K562 (cell line): ENCODE data around the gene TESK2. TPM values are rescaled to one million over a fixed set of nuclear protein-coding genes. Genes with fewer than 3 reads are reported as not detected.

ENCODE experiments used
- ATAC-seq: fragments of 200-7000 bp; cut with Tn5 transposase; 3 replicates; pipeline ENCODE4 v1.9.1; 2020; ENCODE audit warnings: moderate library complexity
- BruUV-seq: library from RNA; stranded (reverse); fragments of 400-500 nt; replicated peaks from 2 replicates; lab custom pipeline; 2021; lab: Mats Ljungman, UMichigan
- CTCF ChIA-PET: fragments of 300-600 bp; formaldehyde crosslinking; extraction: SDS; loops from one replicate; lab custom pipeline; 2021; ENCODE audit warnings: low intra/inter-chr PET ratio; lab: Yijun Ruan, JAX
- POLR2A ChIA-PET: fragments of 300-600, 350-650 bp; sonication (Branson Sonifier 250); formaldehyde crosslinking; extraction: SDS; loops from one replicate; lab custom pipeline; 2021; ENCODE audit warnings: antibody characterized with exemption, inconsistent platforms; lab: Yijun Ruan, JAX
- DNase-seq, 4 experiments: peaks; one replicate each; pipeline versions ENCODE4 v3.0.0 to v3.0.0-alpha.2; 2011 to 2018; ENCODE audit warnings: low spot score in 3 of 4, mixed read lengths in 3 of 4; ENCODE audit errors: extremely low read depth in 1 of 4
- FAIRE-seq: peaks from 2 replicates; lab custom pipeline; 2011; peaks lifted over from hg19 to GRCh38; lab: Jason Lieb, UNC
- H2AFZ ChIP-seq: 2 replicates; pipeline ENCODE4 v1.6.0; 2011; ENCODE audit warnings: low read depth, low read length, control low read depth, inconsistent platforms
- H3K27ac ChIP-seq: fragments of 200-600 bp; 3 replicates; pipeline ENCODE4 v1.8.0; 2011; ENCODE audit warnings: low read depth, mild to moderate bottlenecking, control low read depth, inconsistent platforms, low read length, moderate library complexity, mixed read lengths; ENCODE audit errors: extremely low read depth
- H3K27me3 ChIP-seq, 2 experiments: fragments of 300-600 bp in 1 of 2; 2 replicates in 1 of 2; 3 replicates in 1 of 2; pipeline versions ENCODE4 v1.6.0 to v1.8.0; 2011; ENCODE audit warnings: inconsistent platforms in 2 of 2, low read length in 2 of 2, mild to moderate bottlenecking in 1 of 2, mixed read lengths in 1 of 2, moderate library complexity in 1 of 2; ENCODE audit not compliant: control insufficient read depth in 2 of 2, insufficient read depth in 2 of 2
- H3K36me3 ChIP-seq: fragments of 300-600 bp; 3 replicates; pipeline ENCODE4 v1.8.0; 2011; ENCODE audit warnings: mild to moderate bottlenecking, low read length, inconsistent platforms; ENCODE audit not compliant: control insufficient read depth, insufficient read depth
- H3K4me1 ChIP-seq, 2 experiments: fragments of 200-600 bp in 1 of 2; replicated peaks in 1 of 2; 2 replicates in 1 of 2; 3 replicates in 1 of 2; pipeline versions ENCODE4 v1.5.1 to v1.8.0; 2011; ENCODE audit warnings: inconsistent platforms in 2 of 2, low read length in 2 of 2, mild to moderate bottlenecking in 1 of 2, mixed read lengths in 1 of 2, moderate library complexity in 1 of 2; ENCODE audit not compliant: control insufficient read depth in 2 of 2, insufficient read depth in 2 of 2
- H3K4me2 ChIP-seq: 2 replicates; pipeline ENCODE4 v1.6.1; 2011; ENCODE audit warnings: low read length, control low read depth, inconsistent platforms, mixed read lengths; ENCODE audit not compliant: insufficient read depth
- H3K4me3 ChIP-seq: fragments of 200-600 bp; sonication (generic), shearing (Covaris generic); 2 replicates; pipeline ENCODE4 v1.5.1; 2016; ENCODE audit warnings: control low read depth, inconsistent platforms
- H3K79me2 ChIP-seq: fragments of 200-600 bp; 3 replicates; pipeline ENCODE4 v1.8.0; 2011; ENCODE audit warnings: low read length, inconsistent platforms; ENCODE audit not compliant: control insufficient read depth, insufficient read depth
- H3K9ac ChIP-seq, 2 experiments: 2 replicates each; pipeline versions ENCODE4 v1.6.0 to v1.6.1; 2011; ENCODE audit warnings: low read depth in 2 of 2, low read length in 2 of 2, control low read depth in 1 of 2, inconsistent platforms in 1 of 2, mild to moderate bottlenecking in 1 of 2, mixed read lengths in 1 of 2; ENCODE audit not compliant: insufficient read depth in 1 of 2
- H3K9me1 ChIP-seq: one replicate; pipeline ENCODE4 v1.6.0; 2011; ENCODE audit warnings: inconsistent platforms, mild to moderate bottlenecking, low read length, moderate library complexity; ENCODE audit not compliant: control insufficient read depth, insufficient read depth
- H3K9me3 ChIP-seq: replicated peaks from 2 replicates; pipeline ENCODE4 v1.5.1; 2011; ENCODE audit warnings: low read depth, low read length, inconsistent platforms; ENCODE audit not compliant: control insufficient read depth, insufficient read depth
- H4K20me1 ChIP-seq: replicated peaks from 2 replicates; pipeline ENCODE4 v1.6.1; 2011; ENCODE audit warnings: low read length, inconsistent platforms, mixed read lengths; ENCODE audit not compliant: control insufficient read depth, insufficient read depth
- BHLHE40 ChIP-seq: IDR thresholded peaks from 2 replicates; pipeline ENCODE4 v1.6.1; 2011; ENCODE audit warnings: low read length, improper control_type of control experiment
- CBX8 ChIP-seq: fragments of 200-600 bp; sonication (generic); IDR thresholded peaks from 2 replicates; pipeline ENCODE4 v1.6.1; 2012; ENCODE audit warnings: borderline replicate concordance, mixed run types, low read depth, mild to moderate bottlenecking, moderate library complexity, mixed read lengths, low read length, control low read depth, inconsistent platforms; ENCODE audit not compliant: poor library complexity, severe bottlenecking; ENCODE audit errors: extremely low read depth
- EZH2 ChIP-seq: IDR thresholded peaks from 2 replicates; pipeline ENCODE4 v1.6.1; 2012; ENCODE audit warnings: low read depth, mild to moderate bottlenecking, inconsistent platforms, low read length, borderline replicate concordance
- FOSL1 ChIP-seq: fragments of 200-800 bp; sonication (Bioruptor generic); conservative IDR thresholded peaks from 2 replicates; pipeline ENCODE4 v1.6.1; 2016; ENCODE audit warnings: missing genetic modification characterization, missing compliant biosample characterization
- POLR2A ChIP-seq: fragments of 450-650 bp; conservative IDR thresholded peaks from 2 replicates; pipeline ENCODE4 v1.6.1; 2016
- POLR2G ChIP-seq: fragments of 200-400 bp; formaldehyde crosslinking; IDR thresholded peaks from 2 replicates; pipeline ENCODE4 v1.6.1; 2017; ENCODE audit warnings: low read depth, mild to moderate bottlenecking, antibody characterized with exemption, low read length, moderate library complexity
- RBFOX2 ChIP-seq: fragments of 200-400 bp; formaldehyde crosslinking; IDR thresholded peaks from 2 replicates; pipeline ENCODE4 v1.6.1; 2017; ENCODE audit warnings: low read depth, mild to moderate bottlenecking, low read length, moderate library complexity
- RBM14 ChIP-seq: fragments of 200-400 bp; formaldehyde crosslinking; IDR thresholded peaks from 2 replicates; pipeline ENCODE4 v1.6.1; 2018; ENCODE audit warnings: low read depth, mild to moderate bottlenecking, low read length, moderate library complexity, borderline replicate concordance; ENCODE audit not compliant: insufficient read depth
- SRF ChIP-seq, 2 experiments: fragments of 250-450, 450-650 bp in 1 of 2; sonication (Bioruptor Pico) in 1 of 2; sonication (generic) in 1 of 2; formaldehyde crosslinking; IDR thresholded peaks; 2 replicates each; pipeline versions ENCODE4 v1.5.0 to v1.5.1; 2020 to 2022; ENCODE audit warnings: mild to moderate bottlenecking in 1 of 2, missing genetic modification reagents in 1 of 2
- XRCC5 ChIP-seq: fragments of 200-400 bp; formaldehyde crosslinking; IDR thresholded peaks from 2 replicates; pipeline ENCODE4 v1.6.1; 2017; ENCODE audit warnings: low read depth, mild to moderate bottlenecking, low read length
- ZNF165 ChIP-seq: fragments of 250-450 bp; sonication (Bioruptor Pico); IDR thresholded peaks from 2 replicates; pipeline ENCODE4 v1.4.0; 2020; ENCODE audit warnings: borderline replicate concordance
- ZNF584 ChIP-seq: fragments of 200-800 bp; sonication (Bioruptor generic); IDR thresholded peaks from 2 replicates; pipeline ENCODE4 v1.6.1; 2016; ENCODE audit warnings: low read depth, mild to moderate bottlenecking, missing genetic modification characterization, missing compliant biosample characterization
- ZSCAN32 ChIP-seq: fragments of 450-650 bp; formaldehyde crosslinking; IDR thresholded peaks from 2 replicates; pipeline ENCODE4 v1.4.0; 2020; ENCODE audit warnings: mild to moderate bottlenecking, moderate library complexity
- WGBS: fragments of 100-300 bp; shearing (Covaris generic); methylation state at CpG from one replicate; pipeline ENCODE4 v1.1.6; 2016; ENCODE audit warnings: low coverage, mixed read lengths; ENCODE audit not compliant: insufficient coverage; ENCODE audit errors: missing lambda C conversion rate; 5-methylcytosine and 5-hydroxymethylcytosine counted together
- in situ Hi-C: fragments of 300-500 bp; cut with MboI; formaldehyde crosslinking; loops from 4 replicates; pipeline ENCODE4 v1.15.0; 2018; ENCODE audit warnings: inconsistent platforms, mixed read lengths
- intact Hi-C: fragments of 100-400 bp; cut with micrococcal nuclease; formaldehyde crosslinking; loops from 2 replicates; pipeline ENCODE4 v1.14.2; 2022
- polyA plus RNA-seq, 8 experiments: library from polyadenylated mRNA; depleted of rRNA in 4 of 8; stranded (reverse) in 5 of 8; unstranded in 3 of 8; fragments of >200 nt; fragmentation: Nextera tagmentation in 2 of 8; fragmentation: Illumina TruSeq in 1 of 8; extraction: Ambion mirVana in 2 of 8; extraction: Trizol in 1 of 8; gene quantifications; 2 replicates each; pipeline versions ENCODE4 v1.2.1 to v1.2.3, GENCODE V29; 2011 to 2014; ENCODE audit warnings: inconsistent platforms in 1 of 8, missing spikeins in 1 of 8
- total RNA-seq, 7 experiments: library from RNA; depleted of rRNA in 6 of 7; stranded (reverse); fragments of >200 nt in 6 of 7; fragmentation: Illumina TruSeq in 2 of 7; extraction: Trizol in 2 of 7; gene quantifications; 2 replicates each; pipeline versions ENCODE4 v1.2.1 to v1.2.3, GENCODE V29; 2011 to 2021; ENCODE audit warnings: low replicate concordance in 1 of 7
- TF ChIP-seq, protein P1 (sequence below): sonication (generic); formaldehyde crosslinking; IDR thresholded peaks from 2 replicates; pipeline ENCODE4 v1.8.1; 2023; ENCODE audit warnings: mild to moderate bottlenecking, missing genetic modification reagents
- TF ChIP-seq, protein P2 (sequence below): fragments of 250-450 bp; sonication (Bioruptor Pico); IDR thresholded peaks from 2 replicates; pipeline ENCODE4 v1.4.0; 2020; ENCODE audit warnings: mild to moderate bottlenecking

The TESK2 gene
- total and polyA plus RNA-seq, 9 of the 15 experiments (the other 6 are each of a cell fraction or from before 2014, with no cell fraction given), result 1.6 to 5.3 (median 3.7) TPM

DNA sequence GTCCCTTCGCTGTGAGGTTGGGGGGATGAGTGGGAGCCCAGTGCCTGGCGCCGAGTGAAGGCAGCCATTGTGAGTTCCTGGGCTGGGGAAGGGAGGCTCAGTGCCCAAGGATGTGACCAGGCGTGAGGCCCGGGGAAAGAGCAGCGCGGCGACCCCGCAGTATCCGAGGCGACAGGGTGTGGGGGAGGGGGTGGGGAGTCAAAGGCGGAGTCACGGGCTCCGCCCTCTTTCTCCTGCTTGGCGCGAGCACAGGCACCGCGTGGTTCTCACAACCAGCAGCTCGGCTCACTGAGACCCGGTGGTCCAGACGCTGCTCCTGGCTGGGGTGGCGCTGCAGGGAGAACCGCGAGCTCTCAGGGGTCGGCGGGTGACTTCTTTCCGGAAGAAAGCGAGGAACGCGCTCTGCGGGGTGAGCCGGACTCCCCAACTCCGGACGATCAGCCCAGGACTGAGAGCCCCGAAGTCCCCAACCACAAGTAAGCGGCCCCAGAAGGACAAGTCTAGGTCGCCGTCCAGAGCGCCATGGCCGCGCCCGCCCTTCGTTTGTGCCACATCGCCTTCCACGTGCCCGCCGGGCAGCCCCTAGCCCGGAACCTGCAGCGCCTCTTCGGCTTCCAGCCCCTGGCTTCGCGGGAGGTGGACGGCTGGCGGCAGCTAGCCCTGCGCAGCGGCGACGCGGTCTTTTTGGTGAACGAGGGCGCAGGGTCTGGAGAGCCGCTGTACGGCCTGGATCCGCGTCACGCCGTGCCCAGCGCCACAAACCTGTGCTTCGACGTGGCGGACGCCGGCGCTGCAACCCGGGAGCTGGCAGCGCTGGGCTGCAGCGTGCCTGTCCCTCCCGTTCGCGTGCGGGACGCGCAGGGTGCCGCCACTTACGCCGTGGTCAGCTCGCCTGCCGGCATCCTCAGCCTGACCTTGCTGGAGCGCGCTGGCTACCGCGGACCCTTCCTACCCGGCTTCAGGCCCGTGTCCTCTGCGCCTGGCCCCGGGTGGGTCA is 164.0 kb downstream of the TESK2 start, which contains the start of gene HPDL:
Gene HPDL, plus strand, starts transcription at position 269 of the 997 bp plus-strand sequence. Its CDS starts 254 bp downstream, at position 523.
- peaks cover 3% of the 10 kb centered on the region for H3K9me1 ChIP-seq
- H3K4me1 ChIP-seq, result peaks cover 6 to 36% of the 10 kb centered on the region in 2 experiments; a peak in 3 of 5 replicates
- no peaks in the 10 kb centered on the region for H4K20me1 ChIP-seq
- BruUV-seq, result no TSS peak
- intact Hi-C loops (no loop called here), in situ Hi-C loops (no loop called here)
- H3K4me3 ChIP-seq, result no peak within 1 kb of the TSS
- CTCF ChIA-PET, result no interaction called here
- H3K4me2 ChIP-seq, result no peak within 1 kb of the TSS
- ATAC-seq (no peak), FAIRE-seq (no peak), DNase-seq (peak in 3 of 4 experiments; percentile 4 to 41 (median 29))
- H3K9ac ChIP-seq, result peak within 1 kb of the TSS in 1 of 2 experiments; percentile 37; a peak in 1 of 4 replicates
- no peaks in the 10 kb centered on the region for H3K9me3 ChIP-seq
- TF ChIP-seq ZSCAN32 (CRISPR knock-in tag) (no peak), POLR2G (peak; percentile 54), RBFOX2 (peak; percentile 33; the same call in 1 of the 2 replicates), POLR2A (no peak), BHLHE40 (no peak), ZNF165 (no peak), FOSL1 (tag) (no peak), SRF (CRISPR knock-in tag; IDR thresholded peaks at IDR 0.05) (no peak), CBX8 (no peak), EZH2 (no peak), XRCC5 (no peak), RBM14 (0 out of 2 replicates have a peak, but pooled peaks have one; percentile 38), ZNF584 (no peak)
- TF ChIP-seq, protein P1, sequence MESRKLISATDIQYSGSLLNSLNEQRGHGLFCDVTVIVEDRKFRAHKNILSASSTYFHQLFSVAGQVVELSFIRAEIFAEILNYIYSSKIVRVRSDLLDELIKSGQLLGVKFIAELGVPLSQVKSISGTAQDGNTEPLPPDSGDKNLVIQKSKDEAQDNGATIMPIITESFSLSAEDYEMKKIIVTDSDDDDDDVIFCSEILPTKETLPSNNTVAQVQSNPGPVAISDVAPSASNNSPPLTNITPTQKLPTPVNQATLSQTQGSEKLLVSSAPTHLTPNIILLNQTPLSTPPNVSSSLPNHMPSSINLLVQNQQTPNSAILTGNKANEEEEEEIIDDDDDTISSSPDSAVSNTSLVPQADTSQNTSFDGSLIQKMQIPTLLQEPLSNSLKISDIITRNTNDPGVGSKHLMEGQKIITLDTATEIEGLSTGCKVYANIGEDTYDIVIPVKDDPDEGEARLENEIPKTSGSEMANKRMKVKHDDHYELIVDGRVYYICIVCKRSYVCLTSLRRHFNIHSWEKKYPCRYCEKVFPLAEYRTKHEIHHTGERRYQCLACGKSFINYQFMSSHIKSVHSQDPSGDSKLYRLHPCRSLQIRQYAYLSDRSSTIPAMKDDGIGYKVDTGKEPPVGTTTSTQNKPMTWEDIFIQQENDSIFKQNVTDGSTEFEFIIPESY (CRISPR knock-in tag), result peak; percentile 99
- TF ChIP-seq, protein P2, sequence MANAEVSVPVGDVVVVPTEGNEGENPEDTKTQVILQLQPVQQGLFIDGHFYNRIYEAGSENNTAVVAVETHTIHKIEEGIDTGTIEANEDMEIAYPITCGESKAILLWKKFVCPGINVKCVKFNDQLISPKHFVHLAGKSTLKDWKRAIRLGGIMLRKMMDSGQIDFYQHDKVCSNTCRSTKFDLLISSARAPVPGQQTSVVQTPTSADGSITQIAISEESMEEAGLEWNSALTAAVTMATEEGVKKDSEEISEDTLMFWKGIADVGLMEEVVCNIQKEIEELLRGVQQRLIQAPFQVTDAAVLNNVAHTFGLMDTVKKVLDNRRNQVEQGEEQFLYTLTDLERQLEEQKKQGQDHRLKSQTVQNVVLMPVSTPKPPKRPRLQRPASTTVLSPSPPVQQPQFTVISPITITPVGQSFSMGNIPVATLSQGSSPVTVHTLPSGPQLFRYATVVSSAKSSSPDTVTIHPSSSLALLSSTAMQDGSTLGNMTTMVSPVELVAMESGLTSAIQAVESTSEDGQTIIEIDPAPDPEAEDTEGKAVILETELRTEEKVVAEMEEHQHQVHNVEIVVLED (CRISPR knock-in tag), result no peak
- H3K36me3 ChIP-seq, result peaks cover 20% of the 10 kb centered on the region; the same call in 2 of the 3 replicates
- 92% methylated on average over 70 of the region's 96 CpGs for WGBS
- no peaks in the 10 kb centered on the region for H3K27me3 ChIP-seq
- no peaks in the 10 kb centered on the region for H3K79me2 ChIP-seq
- no peak within 1 kb of the TSS for H3K27ac ChIP-seq
- POLR2A ChIA-PET, result interaction anchor here (0.7 to 3.7 kb wide), 7 partner anchors 9 to 605 kb away, joined by 3 to 26 read pairs (median 3); partner anchors contain the start of genes MUTYH and TOE1
- no peak within 1 kb of the TSS for H2AFZ ChIP-seq
